ENCODE measurements around the gene FTCD. TPM values are rescaled to one million over a fixed set of nuclear protein-coding genes. Genes with fewer than 3 reads are reported as not detected.

The FTCD gene
- total and polyA plus RNA-seq, 9 of the 15 experiments (the other 6 are each of a cell fraction or from before 2014, with no cell fraction given) = 0.11 to 1.6 (median 0.67) TPM; not detected in 5

DNA sequence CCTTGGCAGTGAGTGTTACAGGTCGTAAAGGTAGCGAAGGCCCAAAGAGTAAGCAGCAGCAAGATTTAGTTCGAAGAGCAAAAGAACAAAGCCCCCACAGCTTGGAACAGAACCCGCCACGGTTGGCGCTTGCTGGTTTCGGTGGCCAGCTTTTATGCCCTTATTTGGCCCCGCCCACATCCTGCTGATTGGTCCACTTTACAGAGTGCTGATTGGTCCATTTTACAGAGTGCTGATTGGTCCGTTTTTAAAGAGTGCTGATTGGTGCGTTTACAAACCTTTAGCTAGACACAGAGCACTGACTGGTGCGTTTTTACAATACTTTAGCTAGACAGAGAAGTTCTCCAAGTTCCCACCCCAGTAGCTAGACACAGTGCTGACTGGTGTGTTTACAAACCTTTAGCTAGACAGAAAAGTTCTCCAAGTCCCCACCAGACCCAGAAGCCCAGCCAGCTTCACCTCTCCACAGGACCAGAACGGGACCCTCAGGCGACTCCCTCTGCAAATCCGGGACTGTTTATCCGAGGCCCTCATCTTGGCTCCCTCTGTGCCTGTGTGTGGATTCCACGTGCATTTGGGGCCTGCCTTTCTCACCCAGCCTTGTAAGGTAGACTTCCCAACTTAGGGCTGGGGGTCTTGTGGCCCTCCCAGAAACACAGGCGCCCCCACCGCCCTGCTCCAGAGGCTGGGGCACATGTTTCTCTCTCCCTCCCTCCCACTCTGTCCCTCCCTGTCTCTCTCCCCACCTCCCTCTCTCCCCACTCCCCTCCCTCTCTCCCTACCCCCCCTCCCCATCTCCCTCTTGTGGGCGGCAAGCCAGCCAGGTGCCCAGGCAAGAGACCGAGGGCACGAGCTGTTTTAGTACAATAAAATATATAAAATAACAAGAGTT lies 12.6 kb downstream of the FTCD start:
- POLR2A ChIA-PET = interaction anchor here (0.5 to 1.7 kb wide), 10 partner anchors 10 to 315 kb away, joined by 3 to 16 read pairs (median 4); a partner anchor contains a TSS
- Histone ChIP-seq H3K9me3 (replicated peaks; ENCODE audit: control insufficient read depth, insufficient read depth, low read depth, low read length) (peaks cover 3% of the 10 kb centered on the region; the same call in 1 of the 2 replicates), H3K4me3 (no peak overlapping the region), H3K9ac (ENCODE audit: insufficient read depth in 1 of 2, low read depth in 2 of 2, low read length in 2 of 2) (no peak overlapping the region), H3K4me2 (ENCODE audit: insufficient read depth, low read length) (no peak overlapping the region; the same call in 1 of the 2 replicates), H3K27ac (ENCODE audit: extremely low read depth, low read depth, low read length) (no peak overlapping the region), H3K9me1 (ENCODE audit: control insufficient read depth, insufficient read depth, low read length) (no peaks in the 10 kb centered on the region), H4K20me1 (replicated peaks; ENCODE audit: control insufficient read depth, insufficient read depth, low read length) (peaks cover 13% of the 10 kb centered on the region), H3K27me3 (ENCODE audit: control insufficient read depth in 2 of 2, insufficient read depth in 2 of 2, low read length in 2 of 2) (peaks cover 22 to 30% of the 10 kb centered on the region in 2 experiments; a peak in 4 of 5 replicates), H3K36me3 (ENCODE audit: control insufficient read depth, insufficient read depth, low read length) (no peaks in the 10 kb centered on the region), H3K4me1 (replicated peaks in 1 of 2; ENCODE audit: control insufficient read depth in 2 of 2, insufficient read depth in 2 of 2, low read length in 2 of 2) (peaks cover 5 to 47% of the 10 kb centered on the region in 2 experiments; a peak in 4 of 5 replicates), H2AFZ (ENCODE audit: low read depth, low read length) (no peak overlapping the region), H3K79me2 (ENCODE audit: control insufficient read depth, insufficient read depth, low read length) (no peaks in the 10 kb centered on the region)
- WGBS (ENCODE audit: insufficient coverage, low coverage, missing lambda C conversion rate) = 66% methylated on average over 19 of the region's 21 CpGs
- peak; percentile 14; the same call in 1 of the 3 replicates for ATAC-seq
- DNase-seq (ENCODE audit: extremely low read depth in 1 of 4, low spot score in 3 of 4) = no peak
- peak; percentile 42 for FAIRE-seq
- CTCF ChIA-PET (ENCODE audit: low intra/inter-chr PET ratio) = no interaction called here
- intact Hi-C loops (cut with micrococcal nuclease) = loop anchor here (5.0 to 10.0 kb wide), 3 partner anchors 142 to 322 kb away; partner anchors contain the start of genes MCM3AP and YBEY
- BruUV-seq (replicated peaks) = no TSS peak
- in situ Hi-C loops (cut with MboI) = no loop called here
- TF ChIP-seq TRIM28 (IDR thresholded peaks at IDR 0.05) (no peak), BRD9 (IDR thresholded peaks at IDR 0.05; ENCODE audit: low read depth, partially characterized antibody) (no peak), NFXL1 (CRISPR knock-in tag; IDR thresholded peaks at IDR 0.05) (no peak), CBFA2T3 (IDR thresholded peaks at IDR 0.05) (no peak), SMARCA5 (IDR thresholded peaks at IDR 0.05) (no peak), ZNF75A (CRISPR knock-in tag; IDR thresholded peaks at IDR 0.05) (no peak), ZNF143 (CRISPR knock-in tag; IDR thresholded peaks at IDR 0.05) (no peak), NR2F6 (CRISPR knock-in tag; IDR thresholded peaks at IDR 0.05) (no peak), MCM3 (IDR thresholded peaks at IDR 0.05) (no peak), CBX8 (IDR thresholded peaks at IDR 0.05; ENCODE audit: borderline replicate concordance, extremely low read depth, low read depth, low read length, poor library complexity, severe bottlenecking) (no peak), PURB (CRISPR knock-in tag; IDR thresholded peaks at IDR 0.05; ENCODE audit: low read depth) (no peak), SMAD3 (CRISPR knock-in tag; conservative IDR thresholded peaks at IDR 0.05) (no peak), ESRRA (IDR thresholded peaks at IDR 0.05; ENCODE audit: borderline replicate concordance, low read depth) (no peak), ZNF316 (IDR thresholded peaks at IDR 0.05) (peak; percentile 80), ZNF436 (CRISPR knock-in tag; IDR thresholded peaks at IDR 0.05) (no peak), EHMT2 (IDR thresholded peaks at IDR 0.05) (no peak), NFYB (IDR thresholded peaks at IDR 0.05; ENCODE audit: extremely low read depth, insufficient read length) (peak; percentile 80), C11orf30 (IDR thresholded peaks at IDR 0.05; ENCODE audit: low read depth) (peak; percentile 62), CBX1 (IDR thresholded peaks at IDR 0.05; ENCODE audit: low read depth) (no peak), SETDB1 (IDR thresholded peaks at IDR 0.05; ENCODE audit: low read length) (no peak), TOE1 (IDR thresholded peaks at IDR 0.05; ENCODE audit: borderline replicate concordance) (no peak), TOE1 (CRISPR knock-in tag; IDR thresholded peaks at IDR 0.05; ENCODE audit: borderline replicate concordance, low read depth) (no peak), SLC30A9 (CRISPR knock-in tag; IDR thresholded peaks at IDR 0.05) (no peak), SRF (CRISPR knock-in tag; IDR thresholded peaks at IDR 0.05) (peak in 1 of 2 experiments; percentile 87; a peak in 2 of 4 replicates), ZC3H8 (IDR thresholded peaks at IDR 0.05) (no peak)
- TF ChIP-seq, protein P1, sequence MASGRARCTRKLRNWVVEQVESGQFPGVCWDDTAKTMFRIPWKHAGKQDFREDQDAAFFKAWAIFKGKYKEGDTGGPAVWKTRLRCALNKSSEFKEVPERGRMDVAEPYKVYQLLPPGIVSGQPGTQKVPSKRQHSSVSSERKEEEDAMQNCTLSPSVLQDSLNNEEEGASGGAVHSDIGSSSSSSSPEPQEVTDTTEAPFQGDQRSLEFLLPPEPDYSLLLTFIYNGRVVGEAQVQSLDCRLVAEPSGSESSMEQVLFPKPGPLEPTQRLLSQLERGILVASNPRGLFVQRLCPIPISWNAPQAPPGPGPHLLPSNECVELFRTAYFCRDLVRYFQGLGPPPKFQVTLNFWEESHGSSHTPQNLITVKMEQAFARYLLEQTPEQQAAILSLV (tag; IDR thresholded peaks at IDR 0.05) = no peak
